HEK293 (cell line): ENCODE measurements around the gene LMF1.

Experiments used
- CTCF ChIA-PET: fragments of 350-600 bp; formaldehyde crosslinking; extraction: SDS; loops from one replicate; lab custom pipeline; 2021; ENCODE audit warnings: antibody characterized with exemption; lab: Yijun Ruan, JAX
- POLR2A ChIA-PET: fragments of 300-600 bp; formaldehyde crosslinking; extraction: SDS; loops from one replicate; lab custom pipeline; 2020; ENCODE audit warnings: antibody characterized with exemption, inconsistent platforms; lab: Yijun Ruan, JAX
- H3K27ac ChIP-seq: fragments of 200-500 bp; sonication (Bioruptor generic); 2 replicates; pipeline ENCODE4 v1.5.1; 2014; ENCODE audit warnings: low read depth, low read length, control low read depth, inconsistent platforms; ENCODE audit errors: extremely low read depth
- H3K36me3 ChIP-seq, 2 experiments: fragments of 200-500 bp in 1 of 2; sonication (Bioruptor generic) in 1 of 2; 1 replicate in 1 of 2; 2 replicates in 1 of 2; pipeline ENCODE4 v1.5.1; 2014 to 2017; ENCODE audit warnings: inconsistent platforms in 2 of 2, low read length in 2 of 2; ENCODE audit not compliant: control insufficient read depth in 2 of 2, insufficient read depth in 1 of 2
- H3K4me1 ChIP-seq: fragments of 200-500 bp; sonication (Bioruptor generic); 2 replicates; pipeline ENCODE4 v1.5.1; 2014; ENCODE audit warnings: mild to moderate bottlenecking, low read length, inconsistent platforms; ENCODE audit not compliant: control insufficient read depth, insufficient read depth
- H3K4me3 ChIP-seq: 2 replicates; pipeline ENCODE4 v1.5.1; 2011; ENCODE audit warnings: low read depth, mild to moderate bottlenecking, control low read depth, low read length, moderate library complexity
- H3K9me3 ChIP-seq: fragments of 200-500 bp; sonication (Bioruptor generic); 2 replicates; pipeline ENCODE4 v1.5.1; 2014; ENCODE audit warnings: low read depth, low read length, inconsistent platforms; ENCODE audit not compliant: control insufficient read depth, insufficient read depth
- GFI1B ChIP-seq: fragments of 450-650 bp; formaldehyde crosslinking; IDR thresholded peaks from 2 replicates; pipeline ENCODE4 v1.5.1; 2016; ENCODE audit warnings: missing biosample characterization, missing genetic modification characterization
- KLF10 ChIP-seq: fragments of 450-650 bp; IDR thresholded peaks from 2 replicates; pipeline ENCODE4 v1.5.1; 2018; ENCODE audit warnings: missing biosample characterization, mild to moderate bottlenecking, missing genetic modification characterization
- MZF1 ChIP-seq: fragments of 450-650 bp; formaldehyde crosslinking; IDR thresholded peaks from 2 replicates; pipeline ENCODE4 v1.5.1; 2017; ENCODE audit warnings: missing biosample characterization, missing genetic modification characterization, borderline replicate concordance
- RBAK ChIP-seq: fragments of 450-650 bp; formaldehyde crosslinking; IDR thresholded peaks from 2 replicates; pipeline ENCODE4 v1.5.1; 2016; ENCODE audit warnings: missing biosample characterization, missing genetic modification characterization
- TCF7L2 ChIP-seq: IDR thresholded peaks from 2 replicates; pipeline ENCODE4 v1.6.1; 2011; ENCODE audit warnings: low read depth, mild to moderate bottlenecking, inconsistent platforms, low read length, moderate library complexity, borderline replicate concordance
- ZNF184 ChIP-seq: fragments of 450-650 bp; IDR thresholded peaks from 2 replicates; pipeline ENCODE4 v1.5.1; 2018; ENCODE audit warnings: missing biosample characterization, mild to moderate bottlenecking, missing genetic modification characterization
- ZNF19 ChIP-seq: fragments of 450-650 bp; formaldehyde crosslinking; IDR thresholded peaks from 2 replicates; pipeline ENCODE4; 2016; ENCODE audit warnings: missing biosample characterization, missing genetic modification characterization, low read depth
- ZNF48 ChIP-seq: fragments of 450-650 bp; formaldehyde crosslinking; IDR thresholded peaks from 2 replicates; pipeline ENCODE4 v1.5.1; 2016; ENCODE audit warnings: missing biosample characterization, missing genetic modification characterization
- ZNF530 ChIP-seq: fragments of 450-650 bp; formaldehyde crosslinking; IDR thresholded peaks from 2 replicates; pipeline ENCODE4 v1.5.1; 2016; ENCODE audit warnings: low read depth, missing biosample characterization, missing genetic modification characterization
- ZNF544 ChIP-seq: fragments of 450-650 bp; formaldehyde crosslinking; IDR thresholded peaks from 2 replicates; pipeline ENCODE4 v1.5.0; 2017; ENCODE audit warnings: missing biosample characterization, missing genetic modification characterization
- ZNF585B ChIP-seq: fragments of 450-650 bp; formaldehyde crosslinking; IDR thresholded peaks from 2 replicates; pipeline ENCODE4 v1.5.1; 2016; ENCODE audit warnings: missing biosample characterization, missing genetic modification characterization
- ZNF660 ChIP-seq: fragments of 450-650 bp; IDR thresholded peaks from 2 replicates; pipeline ENCODE4 v1.5.1; 2018; ENCODE audit warnings: missing biosample characterization, mild to moderate bottlenecking, missing genetic modification characterization
- TF ChIP-seq, protein P1 (sequence below): fragments of 450-650 bp; formaldehyde crosslinking; IDR thresholded peaks from 2 replicates; pipeline ENCODE4 v1.5.1; 2016; ENCODE audit warnings: missing biosample characterization, missing genetic modification characterization, borderline replicate concordance
- TF ChIP-seq, protein P2 (sequence below): fragments of 450-650 bp; formaldehyde crosslinking; IDR thresholded peaks from 2 replicates; pipeline ENCODE4 v1.5.1; 2016; ENCODE audit warnings: missing biosample characterization, missing genetic modification characterization
- TF ChIP-seq, protein P3 (sequence below): fragments of 450-650 bp; formaldehyde crosslinking; IDR thresholded peaks from 2 replicates; pipeline ENCODE4 v1.5.1; 2017; ENCODE audit warnings: missing biosample characterization, mild to moderate bottlenecking, missing genetic modification characterization, moderate library complexity
- TF ChIP-seq, protein P4 (sequence below): fragments of 450-650 bp; formaldehyde crosslinking; IDR thresholded peaks from 2 replicates; pipeline ENCODE4 v1.5.1; 2016; ENCODE audit warnings: missing biosample characterization, missing genetic modification characterization
- TF ChIP-seq, protein P5 (sequence below): fragments of 450-650 bp; formaldehyde crosslinking; IDR thresholded peaks from 2 replicates; pipeline ENCODE4 v1.5.1; 2016; ENCODE audit warnings: missing biosample characterization, missing genetic modification characterization

LMF1 gene

GRCh38 chr16:803754-804080 is 167.1 kb downstream of the LMF1 start:
- POLR2A ChIA-PET, result interaction anchor here (1.1 to 2.2 kb wide), 5 partner anchors 9 to 89 kb away, joined by 3 to 13 read pairs (median 4); partner anchors contain the start of genes CCDC78, CHTF18, HAGHL and METRN
- no peaks in the 10 kb centered on the region for H3K36me3 ChIP-seq
- H3K27ac ChIP-seq, result no peak overlapping the region
- H3K4me3 ChIP-seq, result no peak overlapping the region
- H3K4me1 ChIP-seq, result peaks cover 2% of the 10 kb centered on the region; the same call in 1 of the 2 replicates
- TF ChIP-seq ZNF184 (tag by site-specific recombination) (no peak), ZNF660 (tag by site-specific recombination) (no peak), MZF1 (no peak), ZNF585B (tag by site-specific recombination) (no peak), ZNF530 (no peak), KLF10 (tag by site-specific recombination) (no peak), RBAK (tag by site-specific recombination) (no peak), GFI1B (tag by site-specific recombination) (no peak), ZNF544 (tag by site-specific recombination) (no peak), TCF7L2 (no peak), ZNF48 (no peak), ZNF19 (tag by site-specific recombination) (no peak)
- TF ChIP-seq, protein P1, sequence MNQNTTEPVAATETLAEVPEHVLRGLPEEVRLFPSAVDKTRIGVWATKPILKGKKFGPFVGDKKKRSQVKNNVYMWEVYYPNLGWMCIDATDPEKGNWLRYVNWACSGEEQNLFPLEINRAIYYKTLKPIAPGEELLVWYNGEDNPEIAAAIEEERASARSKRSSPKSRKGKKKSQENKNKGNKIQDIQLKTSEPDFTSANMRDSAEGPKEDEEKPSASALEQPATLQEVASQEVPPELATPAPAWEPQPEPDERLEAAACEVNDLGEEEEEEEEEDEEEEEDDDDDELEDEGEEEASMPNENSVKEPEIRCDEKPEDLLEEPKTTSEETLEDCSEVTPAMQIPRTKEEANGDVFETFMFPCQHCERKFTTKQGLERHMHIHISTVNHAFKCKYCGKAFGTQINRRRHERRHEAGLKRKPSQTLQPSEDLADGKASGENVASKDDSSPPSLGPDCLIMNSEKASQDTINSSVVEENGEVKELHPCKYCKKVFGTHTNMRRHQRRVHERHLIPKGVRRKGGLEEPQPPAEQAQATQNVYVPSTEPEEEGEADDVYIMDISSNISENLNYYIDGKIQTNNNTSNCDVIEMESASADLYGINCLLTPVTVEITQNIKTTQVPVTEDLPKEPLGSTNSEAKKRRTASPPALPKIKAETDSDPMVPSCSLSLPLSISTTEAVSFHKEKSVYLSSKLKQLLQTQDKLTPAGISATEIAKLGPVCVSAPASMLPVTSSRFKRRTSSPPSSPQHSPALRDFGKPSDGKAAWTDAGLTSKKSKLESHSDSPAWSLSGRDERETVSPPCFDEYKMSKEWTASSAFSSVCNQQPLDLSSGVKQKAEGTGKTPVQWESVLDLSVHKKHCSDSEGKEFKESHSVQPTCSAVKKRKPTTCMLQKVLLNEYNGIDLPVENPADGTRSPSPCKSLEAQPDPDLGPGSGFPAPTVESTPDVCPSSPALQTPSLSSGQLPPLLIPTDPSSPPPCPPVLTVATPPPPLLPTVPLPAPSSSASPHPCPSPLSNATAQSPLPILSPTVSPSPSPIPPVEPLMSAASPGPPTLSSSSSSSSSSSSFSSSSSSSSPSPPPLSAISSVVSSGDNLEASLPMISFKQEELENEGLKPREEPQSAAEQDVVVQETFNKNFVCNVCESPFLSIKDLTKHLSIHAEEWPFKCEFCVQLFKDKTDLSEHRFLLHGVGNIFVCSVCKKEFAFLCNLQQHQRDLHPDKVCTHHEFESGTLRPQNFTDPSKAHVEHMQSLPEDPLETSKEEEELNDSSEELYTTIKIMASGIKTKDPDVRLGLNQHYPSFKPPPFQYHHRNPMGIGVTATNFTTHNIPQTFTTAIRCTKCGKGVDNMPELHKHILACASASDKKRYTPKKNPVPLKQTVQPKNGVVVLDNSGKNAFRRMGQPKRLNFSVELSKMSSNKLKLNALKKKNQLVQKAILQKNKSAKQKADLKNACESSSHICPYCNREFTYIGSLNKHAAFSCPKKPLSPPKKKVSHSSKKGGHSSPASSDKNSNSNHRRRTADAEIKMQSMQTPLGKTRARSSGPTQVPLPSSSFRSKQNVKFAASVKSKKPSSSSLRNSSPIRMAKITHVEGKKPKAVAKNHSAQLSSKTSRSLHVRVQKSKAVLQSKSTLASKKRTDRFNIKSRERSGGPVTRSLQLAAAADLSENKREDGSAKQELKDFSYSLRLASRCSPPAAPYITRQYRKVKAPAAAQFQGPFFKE (tag by site-specific recombination), result no peak
- TF ChIP-seq, protein P2, sequence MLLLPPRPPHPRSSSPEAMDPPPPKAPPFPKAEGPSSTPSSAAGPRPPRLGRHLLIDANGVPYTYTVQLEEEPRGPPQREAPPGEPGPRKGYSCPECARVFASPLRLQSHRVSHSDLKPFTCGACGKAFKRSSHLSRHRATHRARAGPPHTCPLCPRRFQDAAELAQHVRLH (tag by site-specific recombination), result no peak
- TF ChIP-seq, protein P3, sequence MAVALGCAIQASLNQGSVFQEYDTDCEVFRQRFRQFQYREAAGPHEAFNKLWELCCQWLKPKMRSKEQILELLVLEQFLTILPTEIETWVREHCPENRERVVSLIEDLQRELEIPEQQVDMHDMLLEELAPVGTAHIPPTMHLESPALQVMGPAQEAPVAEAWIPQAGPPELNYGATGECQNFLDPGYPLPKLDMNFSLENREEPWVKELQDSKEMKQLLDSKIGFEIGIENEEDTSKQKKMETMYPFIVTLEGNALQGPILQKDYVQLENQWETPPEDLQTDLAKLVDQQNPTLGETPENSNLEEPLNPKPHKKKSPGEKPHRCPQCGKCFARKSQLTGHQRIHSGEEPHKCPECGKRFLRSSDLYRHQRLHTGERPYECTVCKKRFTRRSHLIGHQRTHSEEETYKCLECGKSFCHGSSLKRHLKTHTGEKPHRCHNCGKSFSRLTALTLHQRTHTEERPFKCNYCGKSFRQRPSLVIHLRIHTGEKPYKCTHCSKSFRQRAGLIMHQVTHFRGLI, result no peak
- TF ChIP-seq, protein P4, sequence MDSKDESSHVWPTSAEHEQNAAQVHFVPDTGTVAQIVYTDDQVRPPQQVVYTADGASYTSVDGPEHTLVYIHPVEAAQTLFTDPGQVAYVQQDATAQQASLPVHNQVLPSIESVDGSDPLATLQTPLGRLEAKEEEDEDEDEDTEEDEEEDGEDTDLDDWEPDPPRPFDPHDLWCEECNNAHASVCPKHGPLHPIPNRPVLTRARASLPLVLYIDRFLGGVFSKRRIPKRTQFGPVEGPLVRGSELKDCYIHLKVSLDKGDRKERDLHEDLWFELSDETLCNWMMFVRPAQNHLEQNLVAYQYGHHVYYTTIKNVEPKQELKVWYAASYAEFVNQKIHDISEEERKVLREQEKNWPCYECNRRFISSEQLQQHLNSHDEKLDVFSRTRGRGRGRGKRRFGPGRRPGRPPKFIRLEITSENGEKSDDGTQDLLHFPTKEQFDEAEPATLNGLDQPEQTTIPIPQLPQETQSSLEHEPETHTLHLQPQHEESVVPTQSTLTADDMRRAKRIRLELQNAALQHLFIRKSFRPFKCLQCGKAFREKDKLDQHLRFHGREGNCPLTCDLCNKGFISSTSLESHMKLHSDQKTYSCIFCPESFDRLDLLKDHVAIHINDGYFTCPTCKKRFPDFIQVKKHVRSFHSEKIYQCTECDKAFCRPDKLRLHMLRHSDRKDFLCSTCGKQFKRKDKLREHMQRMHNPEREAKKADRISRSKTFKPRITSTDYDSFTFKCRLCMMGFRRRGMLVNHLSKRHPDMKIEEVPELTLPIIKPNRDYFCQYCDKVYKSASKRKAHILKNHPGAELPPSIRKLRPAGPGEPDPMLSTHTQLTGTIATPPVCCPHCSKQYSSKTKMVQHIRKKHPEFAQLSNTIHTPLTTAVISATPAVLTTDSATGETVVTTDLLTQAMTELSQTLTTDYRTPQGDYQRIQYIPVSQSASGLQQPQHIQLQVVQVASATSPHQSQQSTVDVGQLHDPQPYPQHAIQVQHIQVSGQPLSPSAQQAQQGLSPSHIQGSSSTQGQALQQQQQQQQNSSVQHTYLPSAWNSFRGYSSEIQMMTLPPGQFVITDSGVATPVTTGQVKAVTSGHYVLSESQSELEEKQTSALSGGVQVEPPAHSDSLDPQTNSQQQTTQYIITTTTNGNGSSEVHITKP (tag by site-specific recombination), result no peak
- TF ChIP-seq, protein P5, sequence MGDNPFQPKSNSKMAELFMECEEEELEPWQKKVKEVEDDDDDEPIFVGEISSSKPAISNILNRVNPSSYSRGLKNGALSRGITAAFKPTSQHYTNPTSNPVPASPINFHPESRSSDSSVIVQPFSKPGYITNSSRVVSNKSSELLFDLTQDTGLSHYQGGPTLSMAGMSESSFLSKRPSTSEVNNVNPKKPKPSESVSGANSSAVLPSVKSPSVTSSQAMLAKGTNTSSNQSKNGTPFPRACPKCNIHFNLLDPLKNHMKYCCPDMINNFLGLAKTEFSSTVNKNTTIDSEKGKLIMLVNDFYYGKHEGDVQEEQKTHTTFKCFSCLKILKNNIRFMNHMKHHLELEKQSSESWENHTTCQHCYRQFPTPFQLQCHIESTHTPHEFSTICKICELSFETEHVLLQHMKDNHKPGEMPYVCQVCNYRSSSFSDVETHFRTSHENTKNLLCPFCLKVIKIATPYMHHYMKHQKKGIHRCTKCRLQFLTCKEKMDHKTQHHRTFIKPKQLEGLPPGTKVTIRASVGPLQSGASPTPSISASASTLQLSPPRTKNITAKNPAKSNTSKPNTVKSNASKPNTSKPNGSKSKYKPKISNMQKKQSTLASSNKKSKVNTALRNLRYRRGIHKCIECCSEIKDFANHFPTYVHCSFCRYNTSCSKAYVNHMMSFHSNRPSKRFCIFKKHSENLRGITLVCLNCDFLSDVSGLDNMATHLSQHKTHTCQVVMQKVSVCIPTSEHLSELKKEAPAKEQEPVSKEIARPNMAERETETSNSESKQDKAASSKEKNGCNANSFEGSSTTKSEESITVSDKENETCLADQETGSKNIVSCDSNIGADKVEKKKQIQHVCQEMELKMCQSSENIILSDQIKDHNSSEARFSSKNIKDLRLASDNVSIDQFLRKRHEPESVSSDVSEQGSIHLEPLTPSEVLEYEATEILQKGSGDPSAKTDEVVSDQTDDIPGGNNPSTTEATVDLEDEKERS (tag by site-specific recombination), result no peak
- CTCF ChIA-PET, result interaction anchor here (1.0 to 1.2 kb wide), 2 partner anchors 92 to 252 kb away, joined by 4 to 7 read pairs; no protein-coding TSS in a partner anchor
- H3K9me3 ChIP-seq, result no peaks in the 10 kb centered on the region
